HG03439 (cell line): ENCODE results near the gene WDR12.
A peak's percentile ranks its signal among the peaks of the same experiment; 100 is the strongest.
"Not testable (repeated sequence)": the region's sequence is repeated elsewhere in the genome, so short reads cannot be mapped to it uniquely, and the experiment has no call there.

Experiments
- ATAC-seq: cut with Tn5 transposase; IDR thresholded peaks from one replicate; pipeline ENCODE4 v1.9.1; 2021; ENCODE audit warnings: mild to moderate bottlenecking, moderate library complexity; ENCODE audit not compliant: unreplicated experiment

WDR12 gene

GRCh38 chr2:202885190-202885589, 26.3 kb downstream of the WDR12 start:
- no peak for ATAC-seq

- no peak for ATAC-seq
Measured at GRCh38 chr2:202883987-202884675, 27.3 kb downstream of the WDR12 start.

- no peak for ATAC-seq
Measured at GRCh38 chr2:202881570-202881969, 29.9 kb downstream of the WDR12 start.

- ATAC-seq: no peak
Measured at GRCh38 chr2:202877699-202878098, 33.8 kb downstream of the WDR12 start.

- ATAC-seq: peak; percentile 54
Measured at GRCh38 chr2:202871300-202872141, 40.0 kb downstream of the WDR12 start, which contains the start of gene ICA1L. Gene ICA1L, minus strand, starts transcription at chr2:202871766. Its CDS starts 42,757 bp downstream, at chr2:202829009.

GRCh38 chr2:202870431-202871299, 40.8 kb downstream of the WDR12 start:
- peak; percentile 78 for ATAC-seq

GRCh38 chr2:202861987-202862386, 49.5 kb downstream of the WDR12 start:
- no peak for ATAC-seq

- no peak for ATAC-seq
Measured at GRCh38 chr2:202858601-202859000, 52.9 kb downstream of the WDR12 start.

GRCh38 chr2:202849343-202849742, 62.1 kb downstream of the WDR12 start:
- not testable (repeated sequence) for ATAC-seq

GRCh38 chr2:202848813-202849212, 62.7 kb downstream of the WDR12 start:
- no peak for ATAC-seq

GRCh38 chr2:202847693-202848524, 63.6 kb downstream of the WDR12 start:
- peak; percentile 81 for ATAC-seq

GRCh38 chr2:202844656-202845055, 66.8 kb downstream of the WDR12 start:
- ATAC-seq: no peak

GRCh38 chr2:202842690-202843089, 68.8 kb downstream of the WDR12 start:
- no peak for ATAC-seq

GRCh38 chr2:202841090-202841867, 70.2 kb downstream of the WDR12 start:
- no peak for ATAC-seq

- ATAC-seq: no peak
Measured at GRCh38 chr2:202831242-202832220, 79.9 kb downstream of the WDR12 start.

GRCh38 chr2:202824901-202825300, 86.6 kb downstream of the WDR12 start:
- ATAC-seq: no peak
